NCI-H2081 (cell line): Measurements from ENCODE around the gene PACRG.

Source experiments
- DNase-seq, 2 experiments: peaks; one replicate each; lab custom pipeline; 2025; lab: John Stamatoyannopoulos, UW

Gene PACRG

DNA sequence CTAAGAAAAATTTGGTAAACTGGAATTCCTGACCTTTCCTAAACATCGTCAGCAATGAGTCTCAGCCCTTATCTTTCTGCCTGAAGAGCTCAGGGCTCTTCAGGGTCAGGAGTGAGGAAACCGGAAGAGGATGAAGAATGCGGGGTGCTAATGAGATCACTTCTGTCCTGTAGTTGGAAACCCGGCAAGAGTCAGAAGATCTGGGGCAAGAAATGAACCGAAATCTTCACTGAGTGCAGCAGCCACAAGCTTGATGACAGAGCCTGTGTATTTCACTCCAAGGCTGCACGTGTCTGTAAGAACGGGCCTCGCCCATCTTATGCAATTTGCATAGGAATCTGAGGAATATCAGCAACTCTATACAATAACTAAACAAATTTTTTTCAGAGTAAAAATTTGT, 626.3 kb downstream of the PACRG start:
- no peak for DNase-seq

- DNase-seq, result no peak
Measured at GRCh38 chr6:163354761-163355425, 627.1 kb downstream of the PACRG start.

GRCh38 chr6:163355426-163355991, 627.7 kb downstream of the PACRG start:
- DNase-seq, result no peak

DNA sequence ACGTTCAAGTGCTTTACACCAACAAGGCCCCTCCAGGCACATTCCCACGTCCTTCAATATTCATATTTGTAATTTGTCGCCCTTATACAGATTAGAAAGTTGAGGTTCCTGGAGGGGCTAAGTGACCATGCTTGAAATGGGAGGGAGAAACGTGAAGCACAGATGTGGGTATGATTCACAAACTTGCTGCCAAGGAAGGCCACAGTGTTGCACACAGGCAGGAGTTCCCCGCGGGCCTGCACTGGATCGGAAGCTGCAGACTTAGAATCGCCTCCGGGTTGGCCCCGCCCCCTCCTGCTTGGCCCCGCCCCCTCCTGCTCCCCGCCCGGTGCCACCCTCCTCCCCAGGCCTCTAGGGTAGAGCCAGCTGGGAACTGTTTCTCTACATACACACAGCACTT, 628.5 kb downstream of the PACRG start:
- DNase-seq, result no peak

DNA sequence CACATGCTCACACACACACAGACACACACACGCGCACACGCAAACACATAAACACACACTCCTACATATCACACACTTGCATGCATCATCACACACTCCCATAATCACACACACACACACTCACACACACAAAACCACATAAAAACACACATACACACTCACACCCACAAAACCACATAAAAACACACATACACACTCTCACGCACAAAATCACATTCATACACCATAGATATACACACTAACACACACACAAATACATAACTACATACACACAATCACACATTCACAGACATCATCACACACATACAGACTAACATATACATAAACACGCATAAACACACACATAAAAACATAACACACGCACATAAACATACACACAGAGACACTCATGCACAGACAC, 629.0 kb downstream of the PACRG start:
- DNase-seq, result no peak

- no peak for DNase-seq
Measured at GRCh38 chr6:163364641-163365040, 636.9 kb downstream of the PACRG start.
